Fibroblast of lung (primary cell): ENCODE measurements around the gene PRCC. TPM values are rescaled to one million over a fixed set of nuclear protein-coding genes. Genes with fewer than 3 reads are reported as not detected.

Experiments used
- DNase-seq, 2 donors: peaks; one replicate each; pipeline versions ENCODE4 v3.0.0 to v3.0.0-alpha.2; 2010; ENCODE audit warnings: low read depth in 2 of 2
- H2AFZ ChIP-seq: 2 replicates; pipeline ENCODE4 v1.5.1; 2012; ENCODE audit warnings: low read length, control low read depth, inconsistent platforms
- H3K27ac ChIP-seq: 2 replicates; pipeline ENCODE4 v1.5.1; 2011; ENCODE audit warnings: low read length, control low read depth; ENCODE audit not compliant: insufficient read depth
- H3K27me3 ChIP-seq: 2 replicates; pipeline ENCODE4 v1.5.1; 2011; ENCODE audit warnings: mild to moderate bottlenecking, low read length; ENCODE audit not compliant: control insufficient read depth, insufficient read depth
- H3K36me3 ChIP-seq: 2 replicates; pipeline ENCODE4 v1.5.1; 2011; ENCODE audit warnings: low read length; ENCODE audit not compliant: control insufficient read depth, insufficient read depth
- H3K4me1 ChIP-seq: 2 replicates; pipeline ENCODE4 v1.5.1; 2011; ENCODE audit warnings: low read length; ENCODE audit not compliant: control insufficient read depth, insufficient read depth; ENCODE audit errors: extremely low read depth
- H3K4me2 ChIP-seq: 2 replicates; pipeline ENCODE4 v1.5.1; 2011; ENCODE audit warnings: low read length, control low read depth; ENCODE audit not compliant: insufficient read depth; ENCODE audit errors: extremely low read depth
- H3K4me3 ChIP-seq, 4 experiments: fragments of 200-600 bp in 1 of 4; sonication (generic) in 1 of 4; replicated peaks in 1 of 4; 2 replicates each; pipeline ENCODE4 v1.5.1; 2011 to 2016; ENCODE audit warnings: low read length in 4 of 4, low read depth in 3 of 4, mild to moderate bottlenecking in 3 of 4, control low read depth in 2 of 4, inconsistent platforms in 1 of 4, mixed read lengths in 1 of 4; ENCODE audit not compliant: insufficient read depth in 1 of 4; ENCODE audit errors: control extremely low read depth in 1 of 4
- H3K79me2 ChIP-seq: 2 replicates; pipeline ENCODE4 v1.5.1; 2012; ENCODE audit warnings: mild to moderate bottlenecking, low read length, inconsistent platforms; ENCODE audit not compliant: control insufficient read depth, insufficient read depth
- H3K9ac ChIP-seq: 2 replicates; pipeline ENCODE4 v1.5.1; 2011; ENCODE audit warnings: mild to moderate bottlenecking, low read length, control low read depth; ENCODE audit not compliant: insufficient read depth
- H3K9me3 ChIP-seq: 2 replicates; pipeline ENCODE4 v1.5.1; 2012; ENCODE audit warnings: low read depth, low read length; ENCODE audit not compliant: control insufficient read depth, insufficient read depth
- H4K20me1 ChIP-seq: 2 replicates; pipeline ENCODE4 v1.5.1; 2011; ENCODE audit warnings: low read length; ENCODE audit not compliant: control insufficient read depth, insufficient read depth; ENCODE audit errors: extremely low read depth
- EZH2 ChIP-seq: IDR thresholded peaks from 2 replicates; pipeline ENCODE4 v1.5.1; 2012; ENCODE audit warnings: low read length, control low read depth, mild to moderate bottlenecking; ENCODE audit errors: missing control alignments
- polyA plus RNA-seq, 2 donors: library from polyadenylated mRNA; depleted of rRNA in 1 of 2; stranded (reverse) in 1 of 2; unstranded in 1 of 2; fragments of >200 nt; gene quantifications; 2 replicates each; pipeline ENCODE4 v1.2.1, GENCODE V29; 2011 to 2012; ENCODE audit warnings: missing spikeins in 1 of 2
- total RNA-seq: library from RNA; depleted of rRNA; stranded (reverse); fragments of >200 nt; gene quantifications from 2 replicates; pipeline ENCODE4 v1.2.1, GENCODE V29; 2014
- TF ChIP-seq, protein P1 (sequence below), 2 donors: IDR thresholded peaks in 1 of 2; conservative IDR thresholded peaks in 1 of 2; 1 replicate in 1 of 2; 2 replicates in 1 of 2; pipeline ENCODE4 v1.5.1; 2011 to 2012; ENCODE audit warnings: low read length in 2 of 2, control low read depth in 1 of 2, inconsistent platforms in 1 of 2, low read depth in 1 of 2, mild to moderate bottlenecking in 1 of 2

Gene PRCC
- total and polyA plus RNA-seq, 2 donors (not counting 1 experiment from before 2014, with no cell fraction given), result 13.2 to 52.0 TPM

DNA sequence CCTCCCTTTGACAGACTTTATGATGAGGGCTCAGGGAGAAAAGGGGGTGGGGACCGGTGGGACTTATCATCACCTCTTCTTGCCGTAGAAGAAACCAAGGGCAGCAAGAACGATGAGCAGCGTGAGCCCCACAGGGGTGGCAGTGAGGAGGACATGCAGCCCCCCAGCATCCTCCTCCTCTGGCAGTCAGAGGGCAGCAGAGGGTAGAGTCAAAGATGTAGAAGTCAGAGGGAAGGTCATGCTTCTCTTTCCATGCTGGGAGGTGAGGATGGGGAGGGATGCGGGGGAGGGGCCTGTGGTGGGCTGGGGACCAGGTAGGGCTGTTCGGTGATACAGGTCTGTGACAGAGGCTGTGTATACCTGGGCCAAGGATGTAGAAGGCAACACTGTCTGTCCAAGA, 76.8 kb downstream of the PRCC start:
- no peak overlapping the region for H2AFZ ChIP-seq
- no peaks in the 10 kb centered on the region for H3K4me1 ChIP-seq
- H3K79me2 ChIP-seq, result no peaks in the 10 kb centered on the region
- H3K9me3 ChIP-seq, result no peaks in the 10 kb centered on the region
- no peaks in the 10 kb centered on the region for H3K36me3 ChIP-seq
- H3K4me2 ChIP-seq, result no peak overlapping the region
- no peak overlapping the region for H3K4me3 ChIP-seq
- peaks cover 51% of the 10 kb centered on the region for H3K27me3 ChIP-seq
- no peak overlapping the region for H3K27ac ChIP-seq
- no peak for DNase-seq
- TF ChIP-seq, protein P1, sequence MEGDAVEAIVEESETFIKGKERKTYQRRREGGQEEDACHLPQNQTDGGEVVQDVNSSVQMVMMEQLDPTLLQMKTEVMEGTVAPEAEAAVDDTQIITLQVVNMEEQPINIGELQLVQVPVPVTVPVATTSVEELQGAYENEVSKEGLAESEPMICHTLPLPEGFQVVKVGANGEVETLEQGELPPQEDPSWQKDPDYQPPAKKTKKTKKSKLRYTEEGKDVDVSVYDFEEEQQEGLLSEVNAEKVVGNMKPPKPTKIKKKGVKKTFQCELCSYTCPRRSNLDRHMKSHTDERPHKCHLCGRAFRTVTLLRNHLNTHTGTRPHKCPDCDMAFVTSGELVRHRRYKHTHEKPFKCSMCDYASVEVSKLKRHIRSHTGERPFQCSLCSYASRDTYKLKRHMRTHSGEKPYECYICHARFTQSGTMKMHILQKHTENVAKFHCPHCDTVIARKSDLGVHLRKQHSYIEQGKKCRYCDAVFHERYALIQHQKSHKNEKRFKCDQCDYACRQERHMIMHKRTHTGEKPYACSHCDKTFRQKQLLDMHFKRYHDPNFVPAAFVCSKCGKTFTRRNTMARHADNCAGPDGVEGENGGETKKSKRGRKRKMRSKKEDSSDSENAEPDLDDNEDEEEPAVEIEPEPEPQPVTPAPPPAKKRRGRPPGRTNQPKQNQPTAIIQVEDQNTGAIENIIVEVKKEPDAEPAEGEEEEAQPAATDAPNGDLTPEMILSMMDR (conservative IDR thresholded peaks at IDR 0.05 in 1 of 2, IDR thresholded peaks at IDR 0.05 in 1 of 2; ENCODE audit: low read depth in 1 of 2, low read length in 2 of 2), result no peak
- TF ChIP-seq EZH2, result no peak
- no peak overlapping the region for H3K9ac ChIP-seq
- no peaks in the 10 kb centered on the region for H4K20me1 ChIP-seq

DNA sequence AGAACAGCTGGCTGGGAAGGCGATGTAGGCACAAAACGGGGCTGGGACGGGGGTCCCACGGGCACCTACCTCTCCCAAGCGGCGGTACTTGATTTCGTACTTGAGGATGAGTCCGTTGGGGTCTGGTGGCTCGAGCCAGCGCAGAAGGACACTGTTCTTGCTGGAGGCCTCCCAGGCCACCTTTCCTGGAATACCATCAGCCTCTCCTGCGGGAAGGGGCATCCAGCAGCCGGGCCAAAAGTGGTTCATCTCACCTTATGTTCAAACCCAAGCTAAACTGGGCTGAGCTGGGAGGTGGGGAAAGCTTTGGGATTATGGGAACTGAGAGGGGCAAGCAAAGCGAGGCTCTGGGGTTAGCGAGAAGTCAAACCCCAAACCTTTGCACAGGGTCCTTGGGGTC, 77.3 kb downstream of the PRCC start:
- Histone ChIP-seq H3K9ac (no peak overlapping the region), H3K27me3 (peaks cover 54% of the 10 kb centered on the region), H3K27ac (no peak overlapping the region), H4K20me1 (no peaks in the 10 kb centered on the region), H2AFZ (no peak overlapping the region), H3K4me2 (no peak overlapping the region), H3K4me1 (no peaks in the 10 kb centered on the region), H3K4me3 (no peak overlapping the region), H3K9me3 (no peaks in the 10 kb centered on the region), H3K79me2 (no peaks in the 10 kb centered on the region), H3K36me3 (no peaks in the 10 kb centered on the region)
- DNase-seq, result no peak
- peak; percentile 42 for TF ChIP-seq EZH2
- TF ChIP-seq, protein P1 (conservative IDR thresholded peaks at IDR 0.05 in 1 of 2, IDR thresholded peaks at IDR 0.05 in 1 of 2; ENCODE audit: low read depth in 1 of 2, low read length in 2 of 2), result no peak

DNA sequence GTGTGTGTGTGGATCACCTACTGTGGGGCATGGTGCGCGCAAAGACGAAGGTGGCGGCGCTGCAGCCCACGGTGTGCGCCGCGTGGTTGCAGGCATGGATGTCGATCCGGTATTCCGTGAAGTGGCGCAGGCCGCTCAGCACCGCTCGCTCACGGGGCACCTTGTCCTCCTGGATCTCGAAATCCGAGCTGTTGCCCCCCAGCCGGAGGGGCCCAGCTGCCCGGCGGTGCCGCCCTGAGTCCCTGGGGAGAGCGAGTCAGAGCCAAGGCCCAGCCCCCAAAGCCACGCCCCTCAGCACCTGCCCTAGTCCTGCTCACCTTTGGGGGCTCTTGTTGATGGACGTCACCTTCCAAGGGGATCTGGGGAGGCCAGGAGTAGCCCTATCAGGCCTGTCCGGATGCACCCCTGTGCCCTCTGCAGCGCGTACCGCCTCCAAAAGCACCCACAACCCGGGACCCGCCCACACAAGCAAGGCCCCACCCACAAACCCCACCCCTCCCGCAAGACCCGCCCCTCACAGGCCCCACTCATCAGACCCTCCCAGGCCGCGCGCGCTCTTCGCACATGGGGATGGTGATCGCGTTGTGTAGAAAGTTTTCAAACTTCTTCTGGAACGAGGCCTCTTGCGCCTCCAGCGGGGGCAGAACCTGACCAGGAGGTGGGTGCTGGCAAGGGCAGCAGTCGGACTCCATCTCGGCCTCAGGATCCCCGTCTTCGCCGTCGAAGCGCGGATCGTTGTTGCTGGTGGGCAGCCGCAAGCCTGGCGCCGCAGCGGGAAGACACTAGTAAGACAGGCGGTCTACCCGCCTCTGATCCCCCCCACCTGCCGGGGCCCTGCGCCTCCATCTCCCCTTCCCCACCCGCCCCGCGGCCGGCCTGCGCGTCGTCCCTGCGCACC, 78.0 kb downstream of the PRCC start:
- Histone ChIP-seq H3K27me3 (peaks cover 59% of the 10 kb centered on the region), H3K4me2 (no peak overlapping the region)
- TF ChIP-seq EZH2, result no peak
- TF ChIP-seq, protein P1 (conservative IDR thresholded peaks at IDR 0.05 in 1 of 2, IDR thresholded peaks at IDR 0.05 in 1 of 2; ENCODE audit: low read depth in 1 of 2, low read length in 2 of 2), result peak in 1 of 2 donors; percentile 2

More for the DNA sequence above, 78.0 kb downstream of the PRCC start:
- no peak overlapping the region for H3K9ac ChIP-seq
- H4K20me1 ChIP-seq, result no peaks in the 10 kb centered on the region
- H3K9me3 ChIP-seq, result no peaks in the 10 kb centered on the region
- H3K36me3 ChIP-seq, result no peaks in the 10 kb centered on the region
- no peaks in the 10 kb centered on the region for H3K79me2 ChIP-seq
- no peak overlapping the region for H3K4me3 ChIP-seq
- H3K4me1 ChIP-seq, result no peaks in the 10 kb centered on the region
- no peak overlapping the region for H3K27ac ChIP-seq
- no peak for DNase-seq
- H2AFZ ChIP-seq, result no peak overlapping the region
